ENCODE data around the gene GABRR3. TPM values are rescaled to one million over a fixed set of nuclear protein-coding genes. Genes with fewer than 3 reads are reported as not detected.
A peak's percentile ranks its signal among the peaks of the same experiment; 100 is the strongest.

GABRR3 gene
- total RNA-seq, 1 donor from 2014 or later = not detected

GRCh38 chr3:97975466-97975865 lies 59.6 kb downstream of the GABRR3 start:
- H3K27ac ChIP-seq = no peak overlapping the region

GRCh38 chr3:97974996-97975395 lies 60.1 kb downstream of the GABRR3 start:
- DNase-seq (ENCODE audit: extremely low spot score in 2 of 2) = no peak
- intact Hi-C loops (cut with DNase I) = no loop called here
- H3K4me1 ChIP-seq = peaks cover 24% of the 10 kb centered on the region
- H3K4me3 ChIP-seq = no peak overlapping the region
- H3K9me3 ChIP-seq = no peaks in the 10 kb centered on the region
- H3K27ac ChIP-seq = no peak overlapping the region
- H3K36me3 ChIP-seq = no peaks in the 10 kb centered on the region
- no peaks in the 10 kb centered on the region for H3K27me3 ChIP-seq
- no peak for TF ChIP-seq POLR2AphosphoS5 (IDR thresholded peaks at IDR 0.05; ENCODE audit: insufficient read depth in 1 of 2, low read depth in 1 of 2)
- TF ChIP-seq, protein P1, sequence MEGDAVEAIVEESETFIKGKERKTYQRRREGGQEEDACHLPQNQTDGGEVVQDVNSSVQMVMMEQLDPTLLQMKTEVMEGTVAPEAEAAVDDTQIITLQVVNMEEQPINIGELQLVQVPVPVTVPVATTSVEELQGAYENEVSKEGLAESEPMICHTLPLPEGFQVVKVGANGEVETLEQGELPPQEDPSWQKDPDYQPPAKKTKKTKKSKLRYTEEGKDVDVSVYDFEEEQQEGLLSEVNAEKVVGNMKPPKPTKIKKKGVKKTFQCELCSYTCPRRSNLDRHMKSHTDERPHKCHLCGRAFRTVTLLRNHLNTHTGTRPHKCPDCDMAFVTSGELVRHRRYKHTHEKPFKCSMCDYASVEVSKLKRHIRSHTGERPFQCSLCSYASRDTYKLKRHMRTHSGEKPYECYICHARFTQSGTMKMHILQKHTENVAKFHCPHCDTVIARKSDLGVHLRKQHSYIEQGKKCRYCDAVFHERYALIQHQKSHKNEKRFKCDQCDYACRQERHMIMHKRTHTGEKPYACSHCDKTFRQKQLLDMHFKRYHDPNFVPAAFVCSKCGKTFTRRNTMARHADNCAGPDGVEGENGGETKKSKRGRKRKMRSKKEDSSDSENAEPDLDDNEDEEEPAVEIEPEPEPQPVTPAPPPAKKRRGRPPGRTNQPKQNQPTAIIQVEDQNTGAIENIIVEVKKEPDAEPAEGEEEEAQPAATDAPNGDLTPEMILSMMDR (IDR thresholded peaks at IDR 0.05) = no peak

More at GRCh38 chr3:97975466-97975865, 59.6 kb downstream of the GABRR3 start:
- no peaks in the 10 kb centered on the region for H3K27me3 ChIP-seq
- DNase-seq (ENCODE audit: extremely low spot score in 2 of 2) = no peak
- no peaks in the 10 kb centered on the region for H3K36me3 ChIP-seq
- peaks cover 19% of the 10 kb centered on the region for H3K4me1 ChIP-seq
- intact Hi-C loops (cut with DNase I) = no loop called here
- no peaks in the 10 kb centered on the region for H3K9me3 ChIP-seq
- H3K4me3 ChIP-seq = no peak overlapping the region
- TF ChIP-seq, protein P1 (IDR thresholded peaks at IDR 0.05) = no peak
- TF ChIP-seq POLR2A (IDR thresholded peaks at IDR 0.05) = no peak
- TF ChIP-seq POLR2AphosphoS5 (IDR thresholded peaks at IDR 0.05; ENCODE audit: insufficient read depth in 1 of 2, low read depth in 1 of 2) = no peak

GRCh38 chr3:97972976-97973375 lies 62.1 kb downstream of the GABRR3 start:
- intact Hi-C loops (cut with DNase I) = no loop called here
- DNase-seq (ENCODE audit: extremely low spot score in 2 of 2) = no peak
- H3K36me3 ChIP-seq = no peaks in the 10 kb centered on the region
- TF ChIP-seq POLR2AphosphoS5 (IDR thresholded peaks at IDR 0.05; ENCODE audit: insufficient read depth in 1 of 2, low read depth in 1 of 2) = no peak
- no peak for TF ChIP-seq POLR2A (IDR thresholded peaks at IDR 0.05)
- TF ChIP-seq, protein P1 (IDR thresholded peaks at IDR 0.05) = no peak
- H3K27me3 ChIP-seq = no peaks in the 10 kb centered on the region
- no peak overlapping the region for H3K27ac ChIP-seq
- no peaks in the 10 kb centered on the region for H3K9me3 ChIP-seq
- peaks cover 33% of the 10 kb centered on the region for H3K4me1 ChIP-seq
- peak overlapping the region; percentile 63 to 67 for H3K4me3 ChIP-seq

- no peak for DNase-seq (ENCODE audit: extremely low spot score in 2 of 2)
- H3K4me3 ChIP-seq = peak within 1 kb of the TSS; percentile 63 to 67
- peaks cover 33% of the 10 kb centered on the region for H3K4me1 ChIP-seq
- H3K27me3 ChIP-seq = no peaks in the 10 kb centered on the region
- intact Hi-C loops (cut with DNase I) = no loop called here
- TF ChIP-seq, protein P1 (IDR thresholded peaks at IDR 0.05) = no peak
- TF ChIP-seq POLR2AphosphoS5 (IDR thresholded peaks at IDR 0.05; ENCODE audit: insufficient read depth in 1 of 2, low read depth in 1 of 2) = peak; percentile 37 to 64
- TF ChIP-seq POLR2A (IDR thresholded peaks at IDR 0.05) = peak in 1 of 2 donors; percentile 37
- no peaks in the 10 kb centered on the region for H3K9me3 ChIP-seq
- H3K27ac ChIP-seq = peak within 1 kb of the TSS; percentile 78
- no peaks in the 10 kb centered on the region for H3K36me3 ChIP-seq
These were observed 63.2 kb downstream of the GABRR3 start, which contains the start of gene RIOX2 for GRCh38 chr3:97971679-97972567. RIOX2 (minus strand) TSS chr3:97972431; CDS start chr3:97967593, 4,838 bp downstream.
